Activated T-cell treated with anti-CD3 and anti-CD28 coated beads for 48 hours (primary cell): Measurements from ENCODE around the gene FRAS1.
"Not testable (repeated sequence)": the region's sequence is repeated elsewhere in the genome, so short reads cannot be mapped to it uniquely, and the experiment has no call there.

Experiments used
- DNase-seq: peaks from one replicate; pipeline ENCODE4 v3.0.0-alpha.2; 2020; ENCODE audit warnings: low read depth

FRAS1 gene

DNA sequence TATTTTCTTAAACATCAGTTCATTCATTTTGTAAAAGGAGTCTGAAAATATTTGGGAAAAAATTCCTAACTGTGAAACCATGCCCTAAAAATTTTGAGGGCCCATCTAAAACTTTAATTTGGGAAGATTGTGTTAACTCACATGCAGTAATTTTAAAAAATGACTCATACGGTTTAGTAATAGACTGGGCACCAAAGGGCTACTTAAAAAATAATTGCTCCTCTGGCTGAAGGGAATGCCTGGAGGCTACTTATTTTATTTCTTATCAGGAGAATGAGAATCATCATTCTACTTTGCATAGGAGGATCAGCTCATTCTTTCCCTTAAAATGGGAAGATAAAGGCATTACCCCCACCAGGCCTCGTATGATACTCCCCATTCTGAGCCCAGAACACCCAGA, 271.5 kb downstream of the FRAS1 start:
- not testable (repeated sequence) for DNase-seq

GRCh38 chr4:78331186-78331585, 274.1 kb downstream of the FRAS1 start:
- DNase-seq: no peak

DNA sequence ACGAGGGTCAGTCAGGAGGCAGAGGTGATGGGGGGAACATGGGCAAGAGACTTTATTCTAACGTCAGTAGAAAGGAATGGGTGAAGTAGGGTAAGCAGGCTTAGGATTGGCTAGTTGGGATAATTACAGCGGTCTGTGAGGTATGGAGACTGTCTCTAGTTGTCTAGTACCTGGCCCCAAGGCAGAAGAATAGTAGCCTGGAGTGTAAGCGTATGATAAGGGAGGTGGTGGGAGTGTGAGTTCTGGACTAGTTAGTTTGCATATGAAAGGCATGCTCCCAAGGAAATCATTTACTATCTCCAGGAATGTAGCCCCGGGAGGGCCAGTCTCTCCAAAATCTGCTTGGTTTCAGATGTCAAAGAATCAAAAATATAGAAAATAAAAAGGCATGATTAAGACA, 274.8 kb downstream of the FRAS1 start:
- no peak for DNase-seq

GRCh38 chr4:78332976-78333375, 275.9 kb downstream of the FRAS1 start:
- DNase-seq: no peak

DNA sequence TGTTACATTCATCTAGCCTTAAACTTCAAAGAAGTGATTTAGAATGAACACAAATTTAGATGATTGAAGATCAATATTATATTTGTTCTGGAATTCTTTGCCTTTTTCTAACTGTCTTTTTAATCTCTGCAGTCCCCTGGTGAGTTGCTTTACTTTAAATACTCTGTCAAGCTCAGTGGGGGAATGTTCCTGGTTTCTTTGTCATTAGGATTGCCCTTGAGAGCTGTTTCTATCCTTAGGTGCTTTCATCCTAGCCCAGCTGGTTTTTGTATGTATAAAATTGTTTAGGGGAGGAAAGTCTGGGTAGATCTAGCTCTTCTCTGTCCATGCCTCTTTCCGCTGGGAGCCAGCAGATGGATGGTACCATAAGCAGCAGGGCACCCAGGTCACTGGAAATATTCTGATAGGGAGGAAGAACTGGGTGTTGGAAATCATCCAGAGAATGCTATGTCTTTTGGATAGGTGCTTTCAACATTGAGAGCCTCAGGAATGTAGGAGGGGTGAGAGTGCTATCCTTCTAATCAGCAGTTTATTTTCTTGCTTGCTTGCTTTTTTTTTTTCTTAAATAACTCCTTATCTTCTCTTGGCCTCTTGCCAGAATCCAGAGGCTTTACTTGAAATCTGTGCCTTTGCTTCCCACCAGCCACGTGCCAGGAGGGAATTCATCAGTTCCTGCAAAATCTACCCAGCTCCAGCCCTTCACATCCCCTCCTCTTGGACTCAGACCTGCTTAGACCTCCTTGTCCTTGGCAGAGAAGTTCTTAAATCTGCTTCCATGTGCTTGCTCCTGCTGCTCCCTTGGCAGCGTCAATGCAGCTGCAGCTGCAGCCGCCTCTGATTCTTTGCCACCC, 279.2 kb downstream of the FRAS1 start:
- no peak for DNase-seq

- DNase-seq: no peak
Observed at GRCh38 chr4:78337244-78338020, 280.3 kb downstream of the FRAS1 start.

DNA sequence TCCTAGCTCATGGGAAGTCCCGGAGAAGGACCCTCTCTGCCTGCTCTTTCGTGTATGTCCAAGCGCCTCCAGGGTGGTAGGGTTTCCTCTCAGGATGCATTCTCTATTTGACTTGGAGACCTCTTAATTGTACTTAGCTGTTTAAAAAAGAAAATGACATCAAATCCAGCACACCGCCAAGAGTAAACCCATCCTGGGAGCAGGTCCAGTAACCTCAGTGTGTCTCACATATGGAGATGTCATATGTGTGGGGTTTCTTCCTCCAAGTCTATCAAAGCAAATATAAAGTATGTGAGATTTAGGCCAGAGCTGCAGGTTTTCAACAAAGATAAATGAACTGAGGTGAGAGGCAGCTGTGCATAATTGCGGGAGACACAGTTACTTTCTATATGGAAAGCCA, 285.0 kb downstream of the FRAS1 start:
- DNase-seq: no peak

DNA sequence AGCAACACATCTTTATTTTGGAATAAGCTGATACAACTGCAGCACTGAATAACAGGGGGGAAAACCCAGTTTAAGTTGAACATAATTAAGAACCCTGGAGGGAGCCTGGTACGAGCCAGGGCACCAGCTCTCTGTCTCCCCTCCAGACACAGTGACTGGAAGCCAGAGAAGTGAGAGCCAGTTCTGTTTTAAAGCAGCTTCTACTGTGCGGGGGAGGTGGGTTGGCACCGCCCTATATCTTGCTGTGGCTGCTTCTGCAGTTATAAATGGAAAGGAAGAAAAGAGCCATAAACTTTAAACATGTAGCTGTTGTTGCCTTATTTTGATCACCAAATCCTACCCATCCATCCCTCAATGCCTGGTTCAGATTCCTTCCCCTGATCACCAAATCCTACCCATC, 286.6 kb downstream of the FRAS1 start:
- DNase-seq: no peak

DNA sequence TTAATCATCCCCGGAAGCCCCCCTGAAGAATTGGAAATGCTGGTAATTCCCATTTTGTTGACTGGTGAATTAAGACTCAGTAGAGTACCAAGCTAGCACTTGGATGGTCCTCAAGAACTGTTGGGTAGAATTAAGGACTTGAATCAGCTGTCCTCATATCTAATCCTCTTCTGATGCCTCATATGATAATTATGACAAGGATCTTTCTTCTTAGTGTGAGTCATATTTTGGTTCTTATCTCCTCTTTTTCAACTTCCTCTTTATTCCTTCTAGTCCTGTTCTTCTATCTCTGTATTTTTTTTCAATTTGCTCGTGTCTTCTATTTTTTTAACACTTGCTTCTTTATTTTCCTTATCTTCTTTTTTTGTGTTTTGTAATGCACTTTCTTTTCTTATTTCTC, 288.1 kb downstream of the FRAS1 start:
- no peak for DNase-seq

DNA sequence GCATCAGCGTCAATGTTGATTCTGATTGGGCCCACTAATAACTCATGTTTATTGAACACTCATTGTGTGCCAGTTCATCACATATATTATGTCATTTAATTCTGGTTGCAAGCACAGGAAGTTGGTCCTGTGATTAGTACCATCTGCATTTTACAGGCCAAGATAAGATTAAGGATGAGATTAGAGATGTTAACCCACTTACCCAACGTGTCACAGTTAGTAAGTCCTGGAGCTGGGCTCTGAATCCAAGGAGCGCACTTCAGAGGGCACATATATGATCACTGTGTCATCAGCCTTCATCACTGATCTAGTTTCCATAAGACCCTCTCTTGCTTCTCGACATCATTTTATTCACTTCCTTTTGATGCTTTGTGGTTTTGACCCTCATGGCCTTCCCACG, 289.1 kb downstream of the FRAS1 start:
- no peak for DNase-seq

DNA sequence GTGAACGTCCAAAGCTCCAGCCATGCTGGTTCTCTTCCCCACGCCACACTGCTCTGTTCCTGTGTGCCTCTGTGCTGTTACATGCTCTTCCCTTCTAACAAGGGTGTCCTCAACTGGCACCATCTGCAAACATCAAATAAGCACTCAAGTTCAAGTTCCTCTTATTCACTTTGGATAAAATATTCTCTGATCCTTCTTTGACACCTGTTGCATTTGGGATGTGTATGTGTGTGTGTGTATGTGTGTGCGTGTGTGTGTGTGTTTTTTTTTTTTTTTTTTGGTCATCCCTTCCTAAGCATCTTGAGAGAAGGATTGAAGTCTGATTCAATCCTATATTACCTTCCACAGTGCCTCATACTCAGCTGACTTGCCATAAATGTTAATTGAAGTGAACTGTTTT, 290.4 kb downstream of the FRAS1 start:
- DNase-seq: no peak

DNA sequence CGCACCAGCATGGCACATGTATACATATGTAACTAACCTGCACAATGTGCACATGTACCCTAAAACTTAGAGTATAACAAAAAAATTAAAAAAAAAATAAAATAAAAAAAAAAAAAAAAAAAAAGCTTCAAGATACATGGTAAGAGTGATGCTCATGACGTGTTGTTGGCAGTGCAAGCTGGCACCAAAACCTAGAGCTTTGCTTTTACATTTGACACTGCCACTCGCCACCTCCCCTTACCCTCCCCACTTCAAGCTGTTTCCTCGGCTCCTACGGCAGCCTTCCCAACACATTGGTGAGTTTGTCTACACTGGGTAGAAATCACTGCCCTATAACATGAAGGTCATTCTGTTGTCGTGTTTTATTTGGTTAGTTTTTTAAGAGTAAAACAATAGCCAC, 296.8 kb downstream of the FRAS1 start:
- no peak for DNase-seq

GRCh38 chr4:78354782-78355181, 297.7 kb downstream of the FRAS1 start:
- DNase-seq: no peak

DNA sequence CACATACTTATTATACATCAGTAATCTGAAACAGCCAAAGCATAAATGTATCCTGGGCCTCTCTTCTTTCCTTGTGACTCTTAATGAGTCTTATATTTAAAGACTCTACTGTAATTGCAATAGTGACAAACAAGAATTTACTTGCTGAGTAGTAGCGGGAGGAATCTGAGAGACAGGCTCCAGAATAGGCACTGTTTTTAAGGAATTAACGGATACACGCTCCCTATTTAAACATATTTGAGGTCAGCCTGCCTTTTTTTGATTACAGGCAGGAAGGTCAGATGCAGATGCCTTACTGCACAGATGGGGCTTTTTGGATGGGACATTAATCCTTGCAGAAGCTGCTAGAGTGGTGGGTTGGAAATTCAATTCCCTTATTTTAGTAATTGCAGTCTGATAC, 298.2 kb downstream of the FRAS1 start:
- DNase-seq: no peak

DNA sequence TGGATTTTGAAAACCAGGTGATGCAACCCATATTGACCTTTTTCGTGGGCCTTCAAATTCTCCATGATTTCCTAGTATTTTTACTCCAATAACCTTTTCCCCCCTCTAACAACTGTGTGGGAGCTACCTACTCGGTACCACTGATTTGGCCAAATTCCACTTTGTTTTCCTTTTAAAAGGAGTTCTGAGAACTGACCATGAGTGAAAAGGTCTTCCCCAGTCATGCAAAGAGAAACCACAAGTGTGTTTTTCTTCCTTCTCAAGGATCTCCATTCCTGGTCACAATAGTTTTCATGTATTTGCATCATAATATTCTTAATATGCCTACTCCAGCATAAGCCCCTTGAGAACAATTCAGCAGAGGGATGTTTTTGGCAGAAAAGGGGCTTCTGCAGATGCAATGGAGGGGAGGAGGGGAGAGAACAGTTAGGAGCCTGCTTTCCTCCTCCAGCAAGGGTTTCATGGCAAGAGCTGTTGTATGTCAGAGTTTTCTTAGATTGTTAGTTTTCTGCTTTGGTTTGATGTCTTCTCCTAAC, 299.2 kb downstream of the FRAS1 start:
- DNase-seq: no peak

DNA sequence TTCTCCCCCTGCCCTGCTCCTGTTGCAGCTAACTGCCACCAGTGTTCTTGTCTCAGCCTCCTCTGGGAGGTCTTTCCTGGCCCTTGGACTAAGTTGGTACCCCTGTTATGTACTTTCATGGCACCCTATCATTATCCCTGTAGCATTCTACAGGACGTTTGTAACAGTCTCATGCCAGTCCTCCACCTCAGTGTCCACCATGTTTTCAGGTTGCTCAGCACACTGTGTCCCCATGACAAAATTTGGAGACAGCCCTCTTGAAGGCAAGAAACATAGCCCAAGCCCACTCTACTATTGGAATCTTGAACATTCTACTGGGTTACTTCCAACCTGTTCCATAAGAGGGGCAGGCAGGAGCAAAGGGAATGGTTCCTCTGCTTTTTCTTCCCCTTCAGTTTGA, 300.0 kb downstream of the FRAS1 start:
- no peak for DNase-seq

- DNase-seq: no peak
Observed at GRCh38 chr4:78360466-78360865, 303.3 kb downstream of the FRAS1 start.

- no peak for DNase-seq
Observed at GRCh38 chr4:78361621-78362120, 304.5 kb downstream of the FRAS1 start.

- DNase-seq: no peak
Observed at GRCh38 chr4:78362310-78362709, 305.2 kb downstream of the FRAS1 start.

- no peak for DNase-seq
Observed at GRCh38 chr4:78363031-78363570, 306.0 kb downstream of the FRAS1 start.

DNA sequence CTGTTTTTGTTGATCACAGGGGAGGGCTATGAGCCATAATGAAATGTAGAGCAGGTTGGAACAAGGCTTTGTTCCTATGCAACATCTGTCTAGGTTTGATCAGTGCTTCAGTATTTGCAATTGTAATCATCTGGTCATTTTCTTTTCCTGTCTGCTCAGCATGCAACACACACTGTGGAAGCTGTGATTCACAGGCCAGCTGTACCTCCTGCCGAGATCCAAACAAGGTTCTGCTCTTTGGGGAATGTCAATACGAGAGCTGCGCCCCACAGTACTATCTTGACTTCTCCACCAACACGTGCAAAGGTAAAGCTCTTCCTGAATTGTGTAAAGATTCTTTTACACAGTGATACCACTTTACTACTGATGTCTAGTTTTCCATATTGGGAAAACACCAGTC, 312.6 kb downstream of the FRAS1 start:
- no peak for DNase-seq

GRCh38 chr4:78370631-78371372, 313.7 kb downstream of the FRAS1 start:
- no peak for DNase-seq
